ENCODE data around the gene TJP3.

- TF ChIP-seq YY1 (IDR thresholded peaks at IDR 0.05; ENCODE audit: insufficient read depth, insufficient read length) (no peak), ZNF274 (IDR thresholded peaks at IDR 0.05; ENCODE audit: low read depth, low read length) (no peak), SUZ12 (IDR thresholded peaks at IDR 0.05; ENCODE audit: extremely low read depth, insufficient read depth, insufficient read length) (no peak)
Observed at GRCh38 chr19:3682741-3683404, 25.3 kb upstream of the TJP3 start.
